NCI-H2081 treated with DMSO at 0.1 percent for 48 hours (cell line): Measurements from ENCODE around the gene SHISA3.

Experiments
- DNase-seq: peaks from one replicate; lab custom pipeline; 2025; lab: John Stamatoyannopoulos, UW

The SHISA3 gene

DNA sequence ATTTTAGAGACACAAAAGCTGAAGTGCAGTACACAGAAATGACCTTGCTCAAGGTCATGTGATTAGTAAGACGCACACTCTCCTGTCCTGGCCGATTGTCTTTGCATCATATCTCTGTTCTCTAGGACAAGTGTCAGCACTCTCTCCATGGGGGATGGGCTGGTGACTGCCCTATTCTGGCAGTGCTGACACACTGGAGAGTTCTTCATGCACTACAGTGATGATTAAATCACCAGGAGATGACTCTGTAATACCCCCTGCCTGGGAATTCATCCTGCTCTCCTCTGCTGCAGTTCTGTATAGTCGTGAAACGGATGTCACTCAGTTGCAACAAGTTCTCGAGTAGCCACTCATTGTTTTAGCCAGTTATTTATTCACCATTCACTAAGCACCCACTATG lies 5.3 kb upstream of the SHISA3 start:
- no peak for DNase-seq

DNA sequence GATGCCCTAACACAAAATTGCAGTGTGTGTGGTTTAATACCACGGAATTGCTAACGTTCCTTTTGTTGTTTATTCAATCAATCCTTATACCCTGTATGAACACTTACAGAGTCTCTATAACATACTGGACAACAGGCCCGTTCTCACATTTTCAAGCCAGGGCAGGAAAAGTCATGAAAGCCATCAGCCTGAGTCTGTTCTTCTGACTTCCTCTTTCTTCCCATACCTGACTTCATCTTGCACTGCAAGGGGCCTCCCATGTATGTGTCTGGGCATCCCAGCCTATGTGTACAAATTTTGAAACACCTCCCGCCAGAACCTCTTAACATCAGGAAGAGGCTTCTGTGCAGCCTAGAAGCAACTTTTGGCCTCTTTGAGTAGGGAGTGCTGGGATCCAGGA lies 4.9 kb upstream of the SHISA3 start:
- no peak for DNase-seq

DNA sequence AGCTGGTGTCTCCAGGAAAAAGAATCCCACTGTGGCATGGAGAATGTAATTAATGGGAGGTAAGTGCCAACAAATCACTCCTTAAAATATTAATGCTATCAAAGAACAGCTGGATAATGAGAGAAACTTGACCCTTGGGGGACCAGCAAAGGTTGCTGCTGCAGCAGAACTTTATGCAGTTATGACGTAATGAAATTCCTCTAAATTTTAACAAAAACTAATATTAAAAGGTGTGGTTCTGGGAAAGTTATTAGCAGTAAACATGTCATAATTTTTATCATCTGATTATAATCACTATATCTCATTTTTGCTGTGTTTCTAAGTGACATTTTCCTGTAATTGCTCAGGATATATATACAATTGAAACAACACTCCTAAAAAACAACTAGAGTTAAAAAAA lies 1.7 kb upstream of the SHISA3 start:
- no peak for DNase-seq

DNA sequence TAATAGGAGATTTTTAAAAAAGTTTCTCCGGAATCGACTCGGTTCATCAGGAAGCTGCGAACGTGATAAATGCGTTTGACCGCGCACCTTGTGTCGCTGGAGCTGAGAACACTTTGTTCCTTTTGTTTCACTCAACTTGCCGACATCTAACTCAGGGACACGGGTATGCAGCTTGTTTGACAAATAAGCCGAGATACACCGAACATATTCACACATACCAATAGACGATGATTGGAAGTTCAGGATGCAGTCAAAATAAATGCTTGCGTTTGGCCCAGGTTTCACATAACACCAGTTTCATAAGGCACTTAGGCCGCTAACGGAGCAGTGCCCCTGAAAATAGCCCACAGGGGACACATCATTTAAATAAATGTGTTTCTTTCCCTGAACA lies 932 bp upstream of the SHISA3 start:
- DNase-seq, result no peak

DNA sequence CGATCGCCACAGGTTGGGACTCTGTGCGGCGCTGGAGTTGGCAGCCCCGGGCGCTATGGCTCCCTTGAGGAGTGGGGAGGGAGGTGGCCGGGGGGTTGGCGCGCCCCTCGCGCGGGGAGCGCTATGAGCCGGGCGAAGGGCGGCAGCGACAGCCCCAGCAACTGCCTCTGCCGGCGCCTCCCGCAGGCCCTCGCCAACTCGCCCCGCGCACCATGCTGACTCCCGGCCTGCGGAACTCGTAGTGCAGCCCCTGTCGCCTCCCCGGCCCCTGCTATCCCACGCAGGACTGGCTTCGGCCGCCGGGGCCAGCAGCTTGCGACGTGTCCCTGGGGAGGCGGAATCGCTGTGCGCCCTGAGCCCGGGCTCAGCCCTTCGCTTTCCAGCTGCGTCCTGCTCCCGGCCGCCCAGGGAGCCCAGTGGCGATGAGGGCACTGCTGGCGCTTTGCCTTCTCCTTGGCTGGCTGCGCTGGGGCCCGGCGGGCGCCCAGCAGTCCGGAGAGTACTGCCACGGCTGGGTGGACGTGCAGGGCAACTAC lies 415 bp downstream of the SHISA3 start:
- no peak for DNase-seq

DNA sequence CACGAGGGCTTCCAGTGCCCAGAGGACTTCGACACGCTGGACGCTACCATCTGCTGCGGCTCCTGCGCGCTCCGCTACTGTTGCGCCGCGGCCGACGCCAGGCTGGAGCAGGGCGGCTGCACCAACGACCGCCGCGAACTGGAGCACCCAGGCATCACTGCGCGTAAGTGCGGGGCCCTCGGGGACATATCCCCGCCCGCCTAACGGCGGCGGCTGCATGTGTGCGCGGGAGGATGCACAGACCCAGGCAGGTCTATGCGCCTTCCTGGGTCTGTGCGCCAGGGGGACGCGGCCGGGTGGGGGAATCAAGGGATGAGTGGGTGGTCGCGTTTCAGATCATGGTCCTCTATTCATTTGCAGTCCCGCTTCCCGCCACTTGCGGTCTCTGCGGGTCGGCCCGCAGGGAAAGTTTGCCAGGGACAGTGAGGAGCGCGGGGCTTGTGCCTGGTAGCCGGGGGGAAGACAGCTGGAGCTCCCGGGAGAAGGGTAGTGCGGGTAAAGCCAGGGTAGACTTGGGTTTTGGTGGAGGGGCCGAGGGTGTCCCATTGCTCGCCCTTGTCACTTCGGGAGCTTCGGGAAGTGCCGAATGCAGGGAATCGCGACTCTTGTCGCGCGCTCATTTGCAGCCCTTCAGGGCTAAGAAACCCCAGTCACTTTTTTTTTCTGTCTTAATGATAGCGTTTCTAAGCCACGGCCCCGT lies 1.0 kb downstream of the SHISA3 start:
- no peak for DNase-seq

GRCh38 chr4:42398871-42399331 lies 1.6 kb downstream of the SHISA3 start:
- no peak for DNase-seq

DNA sequence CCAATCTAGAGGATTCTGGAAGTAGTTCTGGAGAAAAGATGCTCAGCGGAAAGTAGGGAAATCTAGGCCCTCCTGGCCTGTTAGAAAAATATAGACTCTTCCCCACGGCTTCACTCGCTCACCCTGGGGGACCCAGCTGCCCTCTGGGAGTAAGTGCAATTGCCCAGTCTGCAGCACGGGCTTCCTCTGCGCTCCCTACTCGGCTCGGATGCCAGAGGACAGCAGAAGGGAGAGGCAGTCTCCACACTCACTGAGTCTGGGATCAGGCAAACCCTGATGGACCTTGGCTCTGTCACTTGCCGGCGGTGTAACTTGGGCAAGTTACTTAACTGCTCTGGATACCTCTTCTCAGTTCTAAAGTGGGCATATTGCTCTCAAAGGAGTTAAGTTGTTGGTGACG lies 2.1 kb downstream of the SHISA3 start:
- DNase-seq, result no peak

DNA sequence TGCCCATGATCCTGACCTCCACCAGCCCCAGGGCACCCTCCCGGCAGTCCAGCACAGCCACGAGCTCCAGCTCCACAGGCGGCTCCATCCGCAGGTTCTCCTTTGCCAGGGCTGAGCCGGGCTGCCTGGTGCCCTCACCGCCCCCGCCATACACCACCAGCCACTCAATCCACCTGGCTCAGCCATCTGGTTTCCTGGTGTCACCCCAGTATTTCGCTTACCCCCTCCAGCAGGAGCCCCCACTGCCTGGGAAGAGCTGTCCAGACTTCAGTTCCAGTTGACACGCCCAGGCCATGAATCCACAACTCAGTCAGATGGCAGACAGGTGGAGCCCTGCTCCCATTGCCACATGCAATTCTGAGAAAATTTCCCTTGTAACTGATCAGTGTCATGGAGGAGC lies 3.9 kb downstream of the SHISA3 start:
- DNase-seq, result no peak

- DNase-seq, result no peak
These were observed 6.7 kb downstream of the SHISA3 start for GRCh38 chr4:42404001-42404400.

- no peak for DNase-seq
These were observed 13.2 kb downstream of the SHISA3 start for GRCh38 chr4:42410446-42410845.

DNA sequence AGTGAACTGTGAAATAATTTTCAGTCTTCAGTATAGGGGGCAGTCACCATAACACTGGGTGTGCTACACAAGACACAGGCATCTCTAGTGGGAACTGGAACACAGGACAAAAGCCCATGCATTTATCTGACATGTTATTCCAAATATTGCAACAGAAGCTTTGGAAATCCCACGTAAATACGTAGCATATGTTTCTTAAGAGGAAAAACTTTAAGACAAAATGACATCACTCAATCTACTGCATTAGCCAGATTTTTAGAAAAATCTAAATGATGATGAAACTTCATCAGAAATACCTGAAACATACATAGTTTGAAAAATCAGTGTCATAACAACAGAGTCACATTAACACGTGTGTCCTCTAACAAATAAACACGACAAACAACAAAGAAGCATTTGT lies 14.5 kb downstream of the SHISA3 start:
- no peak for DNase-seq

- no peak for DNase-seq
These were observed 15.0 kb downstream of the SHISA3 start for GRCh38 chr4:42412251-42412650.

DNA sequence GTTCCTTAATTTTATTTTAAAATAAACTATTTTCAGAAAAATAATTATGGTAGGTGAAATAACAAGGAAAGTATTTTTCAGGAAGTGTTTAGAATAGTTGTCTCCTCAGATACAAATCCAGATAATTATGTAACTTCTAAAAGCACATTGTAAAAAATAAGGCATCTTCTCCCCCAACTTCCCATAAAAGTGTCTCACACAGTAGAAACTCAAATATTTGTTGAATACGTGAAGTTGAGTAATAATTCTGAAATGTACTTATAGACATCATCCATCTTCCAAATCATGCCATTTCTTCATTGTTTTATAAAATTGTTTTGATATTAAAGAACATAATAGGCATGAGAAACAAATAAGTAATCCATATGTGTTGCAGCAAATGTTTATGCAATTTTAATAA lies 18.0 kb downstream of the SHISA3 start:
- no peak for DNase-seq

- no peak for DNase-seq
These were observed 18.7 kb downstream of the SHISA3 start for GRCh38 chr4:42416017-42416416.

DNA sequence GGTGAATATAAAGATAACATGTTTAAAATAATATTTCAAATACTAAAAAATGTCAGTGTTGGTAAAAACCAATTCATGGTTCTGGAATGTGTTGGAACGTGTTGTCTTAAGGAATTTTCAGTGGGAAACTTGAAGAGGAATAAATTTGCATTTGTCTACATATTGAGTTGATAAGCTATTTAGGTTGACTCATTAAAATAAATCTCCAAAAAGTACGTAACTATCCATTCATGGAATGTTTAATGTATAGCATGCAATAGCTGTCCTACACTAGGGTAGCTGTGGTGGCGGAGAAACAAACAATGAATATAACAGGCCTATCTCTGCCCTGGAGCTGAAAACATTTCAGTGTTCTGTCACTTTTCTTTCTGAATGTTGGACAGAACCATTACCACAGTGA lies 20.3 kb downstream of the SHISA3 start:
- DNase-seq, result no peak

- DNase-seq, result no peak
These were observed 22.9 kb downstream of the SHISA3 start for GRCh38 chr4:42420140-42420539.

DNA sequence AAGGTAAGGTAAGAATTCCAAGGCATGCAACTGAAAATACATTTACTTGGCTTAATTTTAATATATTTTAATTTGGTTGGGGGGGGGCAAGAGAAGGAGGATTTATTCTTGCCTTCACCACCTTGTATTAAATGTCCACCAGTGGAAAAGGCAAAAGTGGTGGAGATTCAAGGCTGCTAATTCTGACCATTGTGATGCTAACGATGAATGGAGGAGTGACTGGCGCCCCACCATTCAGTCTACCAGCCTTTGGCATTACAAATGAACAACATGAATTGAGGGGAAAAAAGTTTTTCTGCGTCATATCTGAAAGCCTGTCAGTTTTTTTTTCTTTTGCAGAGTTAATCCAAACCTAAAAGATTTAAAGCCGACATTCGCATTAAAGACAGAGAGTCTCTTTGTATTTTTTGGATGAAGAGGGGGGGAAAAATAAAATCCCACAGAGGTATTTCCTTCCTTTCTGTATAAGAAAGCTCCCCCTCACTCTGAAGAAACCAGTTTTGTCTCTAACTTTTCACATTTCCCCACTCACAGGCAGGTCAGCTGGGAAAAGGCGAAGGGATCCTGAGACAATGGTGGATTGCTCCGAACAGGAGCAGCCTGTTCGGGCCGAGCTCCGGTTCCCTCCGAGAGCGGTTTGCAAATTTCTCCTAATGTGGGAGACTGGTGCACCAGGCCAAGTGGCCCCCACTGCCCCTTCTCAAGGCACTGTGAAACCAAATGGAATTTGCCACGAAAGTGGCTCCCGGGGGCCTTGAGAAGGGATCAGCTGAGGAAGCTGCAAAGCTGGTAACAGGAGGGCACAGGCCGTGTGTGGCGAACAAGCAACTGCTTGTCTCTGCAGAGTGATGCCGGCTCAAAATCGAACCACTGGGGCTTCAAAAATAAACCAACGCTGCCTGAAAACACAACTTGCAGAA lies 28.1 kb downstream of the SHISA3 start:
- no peak for DNase-seq

- no peak for DNase-seq
These were observed 30.7 kb downstream of the SHISA3 start for GRCh38 chr4:42428036-42428435.

GRCh38 chr4:42436928-42437565 lies 39.8 kb downstream of the SHISA3 start:
- DNase-seq, result no peak

GRCh38 chr4:42440083-42440482 lies 42.8 kb downstream of the SHISA3 start:
- no peak for DNase-seq

GRCh38 chr4:42442601-42443000 lies 45.3 kb downstream of the SHISA3 start:
- no peak for DNase-seq

- no peak for DNase-seq
These were observed 47.8 kb downstream of the SHISA3 start for GRCh38 chr4:42445038-42445437.
